Hepatocyte (in vitro differentiated cells): ENCODE data around the gene EHD2. TPM values are rescaled to one million over a fixed set of nuclear protein-coding genes. Genes with fewer than 3 reads are reported as not detected.
"Not testable (repeated sequence)": the region's sequence is repeated elsewhere in the genome, so short reads cannot be mapped to it uniquely, and the experiment has no call there.

ENCODE experiments used
- DNase-seq: peaks from one replicate; pipeline ENCODE4 v3.0.0-alpha.2; 2016; ENCODE audit warnings: low spot score
- H2AFZ ChIP-seq: fragments of 200-600 bp; sonication (generic); 2 replicates; pipeline ENCODE4 v1.6.0; 2016; ENCODE audit warnings: antibody characterized with exemption, mild to moderate bottlenecking
- H3K27ac ChIP-seq: fragments of 200-600 bp; sonication (generic); 2 replicates; pipeline ENCODE4 v1.5.1; 2016; ENCODE audit warnings: mild to moderate bottlenecking
- H3K27me3 ChIP-seq: fragments of 200-600 bp; sonication (generic); 2 replicates; pipeline ENCODE4 v1.6.1; 2016
- H3K36me3 ChIP-seq: fragments of 200-600 bp; sonication (generic); replicated peaks from 2 replicates; pipeline ENCODE4 v1.5.1; 2016; ENCODE audit warnings: low read depth; ENCODE audit not compliant: insufficient read depth
- H3K4me1 ChIP-seq: fragments of 200-600 bp; sonication (generic); 2 replicates; pipeline ENCODE4 v1.5.1; 2016; ENCODE audit warnings: mild to moderate bottlenecking, moderate library complexity; ENCODE audit not compliant: insufficient read depth
- H3K4me2 ChIP-seq: fragments of 200-600 bp; sonication (generic); 2 replicates; pipeline ENCODE4 v1.6.0; 2016
- H3K4me3 ChIP-seq: fragments of 200-600 bp; sonication (generic); 2 replicates; pipeline ENCODE4 v1.5.1; 2016; ENCODE audit warnings: mild to moderate bottlenecking
- H3K79me2 ChIP-seq: fragments of 200-600 bp; sonication (generic); 2 replicates; pipeline ENCODE4 v1.6.0; 2017; ENCODE audit warnings: mild to moderate bottlenecking
- H3K9me2 ChIP-seq: fragments of 200-600 bp; sonication (generic); replicated peaks from 2 replicates; pipeline ENCODE4 v1.6.0; 2017; ENCODE audit warnings: mild to moderate bottlenecking; ENCODE audit not compliant: insufficient read depth
- H3K9me3 ChIP-seq: fragments of 200-600 bp; sonication (generic); 2 replicates; pipeline ENCODE4 v1.5.1; 2016; ENCODE audit warnings: low read depth, mild to moderate bottlenecking
- H4K20me1 ChIP-seq: fragments of 200-600 bp; sonication (generic); 2 replicates; pipeline ENCODE4 v1.6.0; 2016; ENCODE audit warnings: mild to moderate bottlenecking; ENCODE audit not compliant: insufficient read depth, poor library complexity, severe bottlenecking
- CTCF ChIP-seq: fragments of 200-600 bp; sonication (generic); IDR thresholded peaks from 2 replicates; pipeline ENCODE4 v1.5.1; 2016; ENCODE audit warnings: antibody characterized with exemption, mild to moderate bottlenecking; ENCODE audit not compliant: poor library complexity
- EZH2 ChIP-seq: fragments of 200-600 bp; sonication (generic); IDR thresholded peaks from 2 replicates; pipeline ENCODE4 v1.6.1; 2016; ENCODE audit warnings: antibody characterized with exemption, mild to moderate bottlenecking, borderline replicate concordance
- EZH2phosphoT487 ChIP-seq: fragments of 200-600 bp; sonication (generic); IDR thresholded peaks from one replicate; pipeline ENCODE4 v1.6.1; 2018; ENCODE audit warnings: antibody characterized with exemption, mild to moderate bottlenecking, low read depth, moderate library complexity; ENCODE audit not compliant: unreplicated experiment, severe bottlenecking
- WGBS: methylation state at CpG from one replicate; pipeline ENCODE4 v1.1.6; 2016; ENCODE audit warnings: low lambda C conversion rate; ENCODE audit errors: missing lambda C conversion rate; 5-methylcytosine and 5-hydroxymethylcytosine counted together
- polyA plus RNA-seq: library from polyadenylated mRNA; unstranded; fragments of >200 nt; fragmentation: Nextera tagmentation; extraction: Ambion mirVana; gene quantifications from 2 replicates; pipeline ENCODE4 v1.2.1, GENCODE V29; 2016
- total RNA-seq: library from RNA; depleted of rRNA; stranded (reverse); fragments of >200 nt; gene quantifications from 2 replicates; pipeline ENCODE4 v1.2.3, GENCODE V29; 2014

The EHD2 gene
- total and polyA plus RNA-seq, 2 experiments from 2014 or later, result 20.8 to 120 TPM

- Histone ChIP-seq H3K36me3 (no peaks in the 10 kb centered on the region), H3K27ac (no peak overlapping the region), H3K79me2 (peaks cover 47% of the 10 kb centered on the region), H3K4me1 (peaks cover 22% of the 10 kb centered on the region), H3K4me3 (no peak overlapping the region), H3K27me3 (no peaks in the 10 kb centered on the region), H4K20me1 (no peaks in the 10 kb centered on the region), H3K9me2 (no peaks in the 10 kb centered on the region), H3K9me3 (no peaks in the 10 kb centered on the region), H3K4me2 (no peak overlapping the region), H2AFZ (no peak overlapping the region)
- DNase-seq, result no peak
- WGBS, result 96% methylated on average over 32 of the region's 32 CpGs
- TF ChIP-seq CTCF, result no peak
Measured at GRCh38 chr19:47716270-47716937, 3.2 kb downstream of the EHD2 start.

- H3K4me3 ChIP-seq, DNase-seq, H3K27me3 ChIP-seq, H3K9me2 ChIP-seq, H3K36me3 ChIP-seq, H4K20me1 ChIP-seq, H3K9me3 ChIP-seq, H2AFZ ChIP-seq: not testable (repeated sequence)
- Histone ChIP-seq H3K4me1 (peaks cover 26% of the 10 kb centered on the region), H3K79me2 (peaks cover 40% of the 10 kb centered on the region), H3K4me2 (peak overlapping the region; percentile 75), H3K27ac (peak overlapping the region; percentile 97)
- WGBS, result 72% methylated on average over 10 of the region's 11 CpGs
Measured at GRCh38 chr19:47718415-47719046, 5.3 kb downstream of the EHD2 start.

GRCh38 chr19:47719047-47719859 lies 6.0 kb downstream of the EHD2 start:
- peaks cover 32% of the 10 kb centered on the region for H3K4me1 ChIP-seq
- peak overlapping the region; percentile 75 for H3K4me2 ChIP-seq
- no peaks in the 10 kb centered on the region for H3K36me3 ChIP-seq
- H3K4me3 ChIP-seq, result no peak overlapping the region
- no peak overlapping the region for H2AFZ ChIP-seq
- H3K9me2 ChIP-seq, result no peaks in the 10 kb centered on the region
- H4K20me1 ChIP-seq, result no peaks in the 10 kb centered on the region
- TF ChIP-seq EZH2phosphoT487 (no peak), CTCF (no peak), EZH2 (no peak)
- DNase-seq, result peak; percentile 93
- H3K9me3 ChIP-seq, result no peaks in the 10 kb centered on the region
- WGBS, result 39% methylated on average over 12 of the region's 26 CpGs
- H3K79me2 ChIP-seq, result peaks cover 34% of the 10 kb centered on the region
- H3K27me3 ChIP-seq, result no peaks in the 10 kb centered on the region
- H3K27ac ChIP-seq, result peak overlapping the region; percentile 97
